HEK293 (cell line): ENCODE measurements around the gene IGFN1.
"Not testable (repeated sequence)": the region's sequence is repeated elsewhere in the genome, so short reads cannot be mapped to it uniquely, and the experiment has no call there.

Source experiments
- CTCF ChIA-PET: fragments of 350-600 bp; formaldehyde crosslinking; extraction: SDS; loops from one replicate; lab custom pipeline; 2021; ENCODE audit warnings: antibody characterized with exemption; lab: Yijun Ruan, JAX
- POLR2A ChIA-PET: fragments of 300-600 bp; formaldehyde crosslinking; extraction: SDS; loops from one replicate; lab custom pipeline; 2020; ENCODE audit warnings: antibody characterized with exemption, inconsistent platforms; lab: Yijun Ruan, JAX
- H3K27ac ChIP-seq: fragments of 200-500 bp; sonication (Bioruptor generic); 2 replicates; pipeline ENCODE4 v1.5.1; 2014; ENCODE audit warnings: low read depth, low read length, control low read depth, inconsistent platforms; ENCODE audit errors: extremely low read depth
- H3K36me3 ChIP-seq, 2 experiments: fragments of 200-500 bp in 1 of 2; sonication (Bioruptor generic) in 1 of 2; 1 replicate in 1 of 2; 2 replicates in 1 of 2; pipeline ENCODE4 v1.5.1; 2014 to 2017; ENCODE audit warnings: inconsistent platforms in 2 of 2, low read length in 2 of 2; ENCODE audit not compliant: control insufficient read depth in 2 of 2, insufficient read depth in 1 of 2
- H3K4me1 ChIP-seq: fragments of 200-500 bp; sonication (Bioruptor generic); 2 replicates; pipeline ENCODE4 v1.5.1; 2014; ENCODE audit warnings: mild to moderate bottlenecking, low read length, inconsistent platforms; ENCODE audit not compliant: control insufficient read depth, insufficient read depth
- H3K4me3 ChIP-seq: 2 replicates; pipeline ENCODE4 v1.5.1; 2011; ENCODE audit warnings: low read depth, mild to moderate bottlenecking, control low read depth, low read length, moderate library complexity
- H3K9me3 ChIP-seq: fragments of 200-500 bp; sonication (Bioruptor generic); 2 replicates; pipeline ENCODE4 v1.5.1; 2014; ENCODE audit warnings: low read depth, low read length, inconsistent platforms; ENCODE audit not compliant: control insufficient read depth, insufficient read depth
- CTCF ChIP-seq: fragments of 450-650 bp; formaldehyde crosslinking; IDR thresholded peaks from 2 replicates; pipeline ENCODE4 v1.5.1; 2016; ENCODE audit warnings: missing biosample characterization, missing genetic modification characterization
- EGR2 ChIP-seq: fragments of 450-650 bp; formaldehyde crosslinking; IDR thresholded peaks from 2 replicates; pipeline ENCODE4 v1.5.1; 2016; ENCODE audit warnings: low read depth, missing biosample characterization, missing genetic modification characterization
- GLIS2 ChIP-seq: fragments of 450-650 bp; formaldehyde crosslinking; IDR thresholded peaks from 2 replicates; pipeline ENCODE4 v1.5.1; 2016; ENCODE audit warnings: missing biosample characterization, missing genetic modification characterization
- OSR2 ChIP-seq: fragments of 450-650 bp; formaldehyde crosslinking; IDR thresholded peaks from 2 replicates; pipeline ENCODE4 v1.5.1; 2016; ENCODE audit warnings: missing biosample characterization, missing genetic modification characterization
- TCF7L2 ChIP-seq: IDR thresholded peaks from 2 replicates; pipeline ENCODE4 v1.6.1; 2011; ENCODE audit warnings: low read depth, mild to moderate bottlenecking, inconsistent platforms, low read length, moderate library complexity, borderline replicate concordance
- WT1 ChIP-seq: fragments of 450-650 bp; formaldehyde crosslinking; IDR thresholded peaks from 2 replicates; pipeline ENCODE4 v1.5.1; 2016; ENCODE audit warnings: missing biosample characterization, missing genetic modification characterization
- ZBTB49 ChIP-seq: fragments of 450-650 bp; formaldehyde crosslinking; IDR thresholded peaks from 2 replicates; pipeline ENCODE4 v1.5.1; 2016; ENCODE audit warnings: missing biosample characterization, missing genetic modification characterization, low read depth
- ZBTB6 ChIP-seq: fragments of 450-650 bp; formaldehyde crosslinking; IDR thresholded peaks from 2 replicates; pipeline ENCODE4 v1.5.1; 2017; ENCODE audit warnings: missing biosample characterization, missing genetic modification characterization
- ZIC2 ChIP-seq: fragments of 450-650 bp; formaldehyde crosslinking; IDR thresholded peaks from 2 replicates; pipeline ENCODE4 v1.5.1; 2016; ENCODE audit warnings: missing biosample characterization, missing genetic modification characterization
- ZNF112 ChIP-seq: fragments of 450-650 bp; formaldehyde crosslinking; IDR thresholded peaks from 2 replicates; pipeline ENCODE4 v1.5.0; 2017; ENCODE audit warnings: missing biosample characterization, missing genetic modification characterization
- ZNF169 ChIP-seq: fragments of 450-650 bp; formaldehyde crosslinking; IDR thresholded peaks from 2 replicates; pipeline ENCODE4 v1.5.1; 2016; ENCODE audit warnings: missing biosample characterization, missing genetic modification characterization
- ZNF354C ChIP-seq: fragments of 450-650 bp; formaldehyde crosslinking; IDR thresholded peaks from 2 replicates; pipeline ENCODE4 v1.5.1; 2016; ENCODE audit warnings: missing biosample characterization, missing genetic modification characterization, low read depth, borderline replicate concordance
- ZNF366 ChIP-seq: fragments of 450-650 bp; formaldehyde crosslinking; conservative IDR thresholded peaks from 2 replicates; pipeline ENCODE4 v1.5.1; 2016; ENCODE audit warnings: missing biosample characterization, missing genetic modification characterization
- ZNF600 ChIP-seq: fragments of 450-650 bp; formaldehyde crosslinking; IDR thresholded peaks from 2 replicates; pipeline ENCODE4 v1.5.1; 2016; ENCODE audit warnings: missing biosample characterization, missing genetic modification characterization
- ZNF670 ChIP-seq: fragments of 450-650 bp; formaldehyde crosslinking; IDR thresholded peaks from 2 replicates; pipeline ENCODE4 v1.5.1; 2016; ENCODE audit warnings: missing biosample characterization, missing genetic modification characterization, low read depth
- ZNF692 ChIP-seq: fragments of 450-650 bp; formaldehyde crosslinking; IDR thresholded peaks from 2 replicates; pipeline ENCODE4 v1.5.1; 2016; ENCODE audit warnings: missing biosample characterization, missing genetic modification characterization
- ZNF76 ChIP-seq: fragments of 450-650 bp; formaldehyde crosslinking; IDR thresholded peaks from 2 replicates; pipeline ENCODE4; 2016; ENCODE audit warnings: low read depth, missing biosample characterization, missing genetic modification characterization, borderline replicate concordance
- ZSCAN30 ChIP-seq: fragments of 450-650 bp; IDR thresholded peaks from 2 replicates; pipeline ENCODE4 v1.5.1; 2018; ENCODE audit warnings: missing biosample characterization, mild to moderate bottlenecking, missing genetic modification characterization, moderate library complexity

The IGFN1 gene

GRCh38 chr1:201258132-201258531 lies 67.5 kb downstream of the IGFN1 start:
- H3K9me3 ChIP-seq, H3K36me3 ChIP-seq, H3K4me1 ChIP-seq, POLR2A ChIA-PET, H3K27ac ChIP-seq, H3K4me3 ChIP-seq: not testable (repeated sequence)
- CTCF ChIA-PET = interaction anchor here (0.6 to 2.1 kb wide), 2 partner anchors 104 to 1057 kb away, joined by 3 to 14 read pairs; no protein-coding TSS in a partner anchor
- TF ChIP-seq ZNF169 (tag by site-specific recombination) = peak; percentile 97
- peak; percentile 93; the same call in 1 of the 2 replicates for TF ChIP-seq ZBTB6
- 0 out of 2 replicates have a peak, but pooled peaks have one; percentile 35 for TF ChIP-seq ZNF600 (tag by site-specific recombination)
- peak; percentile 81 for TF ChIP-seq ZNF366 (tag by site-specific recombination)

GRCh38 chr1:201258763-201259230 lies 68.2 kb downstream of the IGFN1 start:
- CTCF ChIA-PET = interaction anchor here (0.6 to 2.1 kb wide), 4 partner anchors 87 to 1057 kb away, joined by 3 to 14 read pairs (median 4); no protein-coding TSS in a partner anchor
- H3K27ac ChIP-seq = no peak overlapping the region
- H3K4me3 ChIP-seq = no peak overlapping the region
- H3K36me3 ChIP-seq = no peaks in the 10 kb centered on the region
- no peaks in the 10 kb centered on the region for H3K9me3 ChIP-seq
- H3K4me1 ChIP-seq = no peaks in the 10 kb centered on the region
- POLR2A ChIA-PET = no interaction called here
- TF ChIP-seq TCF7L2 (no peak), ZBTB6 (no peak), ZNF354C (tag by site-specific recombination) (no peak), CTCF (no peak), ZNF600 (tag by site-specific recombination) (no peak), EGR2 (tag by site-specific recombination) (no peak), ZNF670 (no peak), ZNF692 (no peak), ZNF112 (tag by site-specific recombination) (no peak)

GRCh38 chr1:201259476-201260235 lies 69.0 kb downstream of the IGFN1 start:
- CTCF ChIA-PET = interaction anchor here (0.9 to 2.1 kb wide), 2 partner anchors 87 to 102 kb away, joined by 4 to 14 read pairs; no protein-coding TSS in a partner anchor
- Histone ChIP-seq H3K4me3 (no peak overlapping the region), H3K9me3 (no peaks in the 10 kb centered on the region), H3K36me3 (no peaks in the 10 kb centered on the region), H3K27ac (no peak overlapping the region), H3K4me1 (no peaks in the 10 kb centered on the region)
- POLR2A ChIA-PET = interaction anchor here (0.6 kb wide), 1 partner anchor 115 kb away, joined by 7 read pairs; no protein-coding TSS in a partner anchor
- TF ChIP-seq ZNF76 (no peak), ZSCAN30 (tag by site-specific recombination) (no peak), OSR2 (tag by site-specific recombination) (no peak), ZNF112 (tag by site-specific recombination) (no peak), ZBTB49 (no peak), ZIC2 (peak; percentile 26; the same call in 1 of the 2 replicates), GLIS2 (tag by site-specific recombination) (no peak), WT1 (tag by site-specific recombination) (no peak)
